Neutrophil (primary cell): Measurements from ENCODE around the gene IGF2.

Experiments
- H3K27ac ChIP-seq: fragments of 200-600 bp; sonication (generic); 2 replicates; pipeline ENCODE4 v1.5.1; 2016; ENCODE audit warnings: mild to moderate bottlenecking, moderate library complexity
- H3K27me3 ChIP-seq: fragments of 200-600 bp; sonication (generic); 2 replicates; pipeline ENCODE4 v1.6.0; 2016; ENCODE audit warnings: mild to moderate bottlenecking
- H3K36me3 ChIP-seq: fragments of 200-600 bp; sonication (generic); 2 replicates; pipeline ENCODE4 v1.5.1; 2017
- H3K4me1 ChIP-seq, 2 experiments: fragments of 200-600 bp in 1 of 2; sonication (generic) in 1 of 2; 1 replicate in 1 of 2; 2 replicates in 1 of 2; pipeline versions ENCODE4 v1.5.1 to v1.6.1; 2013 to 2016; ENCODE audit warnings: low read depth in 1 of 2, low read length in 1 of 2, mild to moderate bottlenecking in 1 of 2, moderate library complexity in 1 of 2; ENCODE audit not compliant: control insufficient read depth in 1 of 2, insufficient read depth in 1 of 2
- H3K4me3 ChIP-seq, 2 experiments: fragments of 200-600 bp in 1 of 2; sonication (generic) in 1 of 2; 1 replicate in 1 of 2; 2 replicates in 1 of 2; pipeline ENCODE4 v1.5.1; 2013 to 2016; ENCODE audit warnings: low read depth in 1 of 2, low read length in 1 of 2, mild to moderate bottlenecking in 1 of 2, moderate library complexity in 1 of 2
- H3K9me3 ChIP-seq: fragments of 200-600 bp; sonication (generic); 2 replicates; pipeline ENCODE4 v1.5.1; 2016
- TF ChIP-seq, protein P1 (sequence below): fragments of 200-600 bp; sonication (generic); IDR thresholded peaks from 2 replicates; pipeline ENCODE4 v1.5.1; 2016; ENCODE audit warnings: antibody characterized with exemption

IGF2 gene

GRCh38 chr11:2149460-2149859 lies 10.3 kb upstream of the IGF2 start:
- Histone ChIP-seq H3K27ac (no peak overlapping the region), H3K4me3 (no peak overlapping the region), H3K27me3 (peaks cover 90% of the 10 kb centered on the region), H3K9me3 (no peaks in the 10 kb centered on the region), H3K4me1 (peaks cover 6 to 8% of the 10 kb centered on the region in 2 experiments), H3K36me3 (no peaks in the 10 kb centered on the region)
- TF ChIP-seq, protein P1, sequence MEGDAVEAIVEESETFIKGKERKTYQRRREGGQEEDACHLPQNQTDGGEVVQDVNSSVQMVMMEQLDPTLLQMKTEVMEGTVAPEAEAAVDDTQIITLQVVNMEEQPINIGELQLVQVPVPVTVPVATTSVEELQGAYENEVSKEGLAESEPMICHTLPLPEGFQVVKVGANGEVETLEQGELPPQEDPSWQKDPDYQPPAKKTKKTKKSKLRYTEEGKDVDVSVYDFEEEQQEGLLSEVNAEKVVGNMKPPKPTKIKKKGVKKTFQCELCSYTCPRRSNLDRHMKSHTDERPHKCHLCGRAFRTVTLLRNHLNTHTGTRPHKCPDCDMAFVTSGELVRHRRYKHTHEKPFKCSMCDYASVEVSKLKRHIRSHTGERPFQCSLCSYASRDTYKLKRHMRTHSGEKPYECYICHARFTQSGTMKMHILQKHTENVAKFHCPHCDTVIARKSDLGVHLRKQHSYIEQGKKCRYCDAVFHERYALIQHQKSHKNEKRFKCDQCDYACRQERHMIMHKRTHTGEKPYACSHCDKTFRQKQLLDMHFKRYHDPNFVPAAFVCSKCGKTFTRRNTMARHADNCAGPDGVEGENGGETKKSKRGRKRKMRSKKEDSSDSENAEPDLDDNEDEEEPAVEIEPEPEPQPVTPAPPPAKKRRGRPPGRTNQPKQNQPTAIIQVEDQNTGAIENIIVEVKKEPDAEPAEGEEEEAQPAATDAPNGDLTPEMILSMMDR, result no peak

- H3K27me3 ChIP-seq, result peaks cover 92% of the 10 kb centered on the region
Measured at GRCh38 chr11:2148595-2148994, 9.4 kb upstream of the IGF2 start.

DNA sequence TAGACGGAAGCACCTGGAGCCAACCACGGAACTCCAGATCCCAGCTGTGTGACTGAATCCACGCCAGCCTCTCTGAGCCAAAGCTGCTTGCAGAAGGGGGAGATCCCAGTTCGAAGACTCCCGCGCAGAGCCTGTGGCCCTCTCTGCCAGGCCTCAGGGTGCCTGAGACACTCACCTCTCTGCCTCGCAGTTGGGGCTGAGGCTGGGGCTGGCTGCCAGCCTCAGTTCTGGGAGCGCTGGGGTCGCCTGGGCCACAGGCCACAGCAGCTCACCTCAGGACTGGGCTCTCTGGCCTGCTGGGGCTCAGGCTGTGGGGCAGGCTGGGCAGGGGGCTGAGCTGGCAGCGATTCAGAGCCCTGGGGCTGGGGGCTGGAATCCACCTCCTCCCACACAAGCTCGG lies 8.2 kb upstream of the IGF2 start:
- Histone ChIP-seq H3K9me3 (no peaks in the 10 kb centered on the region), H3K4me1 (peaks cover 6 to 8% of the 10 kb centered on the region in 2 experiments), H3K36me3 (no peaks in the 10 kb centered on the region), H3K27me3 (peaks cover 92% of the 10 kb centered on the region), H3K4me3 (no peak overlapping the region), H3K27ac (no peak overlapping the region)
- TF ChIP-seq, protein P1, result no peak

More at GRCh38 chr11:2148595-2148994, 9.4 kb upstream of the IGF2 start:
- TF ChIP-seq, protein P1, result no peak
- Histone ChIP-seq H3K27ac (no peak overlapping the region), H3K4me1 (peaks cover 6 to 8% of the 10 kb centered on the region in 2 experiments), H3K4me3 (no peak overlapping the region), H3K9me3 (no peaks in the 10 kb centered on the region), H3K36me3 (no peaks in the 10 kb centered on the region)

DNA sequence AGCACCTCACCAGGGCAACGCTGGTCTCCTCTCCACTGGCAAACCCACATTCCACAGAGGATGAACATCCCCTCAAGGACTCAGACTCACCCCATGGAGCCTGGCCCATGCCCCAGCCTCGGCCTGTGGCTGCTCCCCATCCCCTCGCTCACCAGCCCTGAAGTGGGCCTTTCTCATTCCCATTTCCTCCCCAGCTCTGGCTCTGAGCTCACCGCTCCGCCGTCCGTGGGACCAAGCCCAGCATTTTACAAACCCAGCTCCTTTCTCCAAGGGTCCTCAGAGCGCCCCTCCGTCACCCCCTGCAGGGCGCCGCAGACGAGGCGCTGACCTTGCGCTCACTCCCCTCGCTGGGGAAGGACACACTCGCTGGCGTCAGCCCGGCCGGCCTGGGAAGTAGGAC lies 6.9 kb upstream of the IGF2 start:
- H3K9me3 ChIP-seq, result no peaks in the 10 kb centered on the region
- H3K4me3 ChIP-seq, result no peak overlapping the region
- H3K4me1 ChIP-seq, result no peaks in the 10 kb centered on the region
- no peak overlapping the region for H3K27ac ChIP-seq
- H3K27me3 ChIP-seq, result peaks cover 100% of the 10 kb centered on the region
- no peaks in the 10 kb centered on the region for H3K36me3 ChIP-seq
- TF ChIP-seq, protein P1, result no peak

GRCh38 chr11:2144544-2145248 lies 5.5 kb upstream of the IGF2 start:
- TF ChIP-seq, protein P1, result no peak

More at GRCh38 chr11:2144544-2145248, 5.5 kb upstream of the IGF2 start:
- no peak overlapping the region for H3K27ac ChIP-seq
- H3K27me3 ChIP-seq, result peaks cover 100% of the 10 kb centered on the region
- H3K36me3 ChIP-seq, result no peaks in the 10 kb centered on the region
- no peak overlapping the region for H3K4me3 ChIP-seq
- no peaks in the 10 kb centered on the region for H3K4me1 ChIP-seq
- H3K9me3 ChIP-seq, result no peaks in the 10 kb centered on the region
